Colonic mucosa (tissue), 4 donors: ENCODE measurements around the gene RASGRF1. TPM values are rescaled to one million over a fixed set of nuclear protein-coding genes. Genes with fewer than 3 reads are reported as not detected.

Experiments
- DNase-seq: peaks from one replicate; pipeline ENCODE4 v3.0.0-alpha.2; 2020
- H3K27ac ChIP-seq: fragments of 200-600 bp; one replicate; pipeline ENCODE4 v1.8.0; 2021
- H3K27me3 ChIP-seq: fragments of 200-600 bp; one replicate; pipeline ENCODE4 v1.8.0; 2021
- H3K36me3 ChIP-seq: fragments of 200-600 bp; one replicate; pipeline ENCODE4 v1.8.0; 2021
- H3K4me1 ChIP-seq: fragments of 200-600 bp; one replicate; pipeline ENCODE4 v1.8.0; 2021; ENCODE audit warnings: mild to moderate bottlenecking
- H3K4me3 ChIP-seq: fragments of 200-600 bp; one replicate; pipeline ENCODE4 v1.8.0; 2021
- H3K9ac ChIP-seq, 2 donors: one replicate each; pipeline ENCODE4 v1.7.0; 2013; ENCODE audit warnings: control low read depth in 2 of 2, low read depth in 2 of 2, low read length in 2 of 2
- H3K9me3 ChIP-seq: fragments of 200-600 bp; one replicate; pipeline ENCODE4 v1.8.0; 2021
- CTCF ChIP-seq: fragments of 200-600 bp; IDR thresholded peaks from one replicate; pipeline ENCODE4 v1.8.0; 2022; ENCODE audit warnings: antibody characterized with exemption, mild to moderate bottlenecking
- intact Hi-C: fragments of 100-400 bp; cut with DNase I; formaldehyde crosslinking; loops from one replicate; pipeline ENCODE4 v1.14.1; 2022
- total RNA-seq, 2 donors: library from RNA; stranded (reverse); fragmentation: NEBNext Ultra II Directional in 1 of 2; extraction: Animal tissue kit (Norgen Biotek cat#: 25700) in 1 of 2; gene quantifications; one replicate each; pipeline ENCODE4 v1.2.1, GENCODE V29; 2021
- donor health status: healthy.
- donor health status: DM: no; HTN: no; CAD: no.
- donor health status: DM: no; HTN: no; CAD: no.

Gene RASGRF1
- total RNA-seq, 2 donors from 2014 or later = 0.15 to 0.56 TPM

- no peak overlapping the region for H3K9ac ChIP-seq
- H3K27me3 ChIP-seq = no peaks in the 10 kb centered on the region
- TF ChIP-seq CTCF = no peak
- H3K9me3 ChIP-seq = no peaks in the 10 kb centered on the region
- peaks cover 8% of the 10 kb centered on the region for H3K36me3 ChIP-seq
- H3K4me3 ChIP-seq = no peak overlapping the region
- no peak overlapping the region for H3K27ac ChIP-seq
- H3K4me1 ChIP-seq = no peaks in the 10 kb centered on the region
- intact Hi-C loops = no loop called here
- DNase-seq = no peak
Observed at GRCh38 chr15:78922527-78922926, 168.1 kb downstream of the RASGRF1 start.

- Histone ChIP-seq H3K9ac (no peak overlapping the region), H3K27me3 (no peaks in the 10 kb centered on the region), H3K27ac (no peak overlapping the region), H3K4me1 (no peaks in the 10 kb centered on the region), H3K9me3 (no peaks in the 10 kb centered on the region), H3K4me3 (no peak overlapping the region), H3K36me3 (peaks cover 8% of the 10 kb centered on the region)
- intact Hi-C loops = no loop called here
- TF ChIP-seq CTCF = no peak
- no peak for DNase-seq
Observed at GRCh38 chr15:78921940-78922339, 168.6 kb downstream of the RASGRF1 start.

GRCh38 chr15:78921517-78921916 is 169.1 kb downstream of the RASGRF1 start:
- H3K36me3 ChIP-seq = peaks cover 8% of the 10 kb centered on the region
- DNase-seq = no peak
- intact Hi-C loops = no loop called here
- H3K4me1 ChIP-seq = no peaks in the 10 kb centered on the region
- no peak overlapping the region for H3K4me3 ChIP-seq
- H3K9me3 ChIP-seq = no peaks in the 10 kb centered on the region
- no peak overlapping the region for H3K9ac ChIP-seq
- H3K27me3 ChIP-seq = no peaks in the 10 kb centered on the region
- no peak for TF ChIP-seq CTCF
- H3K27ac ChIP-seq = no peak overlapping the region

- DNase-seq = no peak
Observed at GRCh38 chr15:78917888-78918287, 172.7 kb downstream of the RASGRF1 start.

GRCh38 chr15:78916088-78916487 is 174.5 kb downstream of the RASGRF1 start:
- H3K4me1 ChIP-seq = no peaks in the 10 kb centered on the region
- no peaks in the 10 kb centered on the region for H3K36me3 ChIP-seq
- no peak for DNase-seq
- intact Hi-C loops = no loop called here
- no peaks in the 10 kb centered on the region for H3K9me3 ChIP-seq
- no peak overlapping the region for H3K4me3 ChIP-seq
- H3K27me3 ChIP-seq = no peaks in the 10 kb centered on the region
- no peak overlapping the region for H3K9ac ChIP-seq
- H3K27ac ChIP-seq = no peak overlapping the region
- no peak for TF ChIP-seq CTCF

More at GRCh38 chr15:78917888-78918287, 172.7 kb downstream of the RASGRF1 start:
- Histone ChIP-seq H3K9ac (no peak overlapping the region), H3K27ac (no peak overlapping the region), H3K36me3 (peaks cover 8% of the 10 kb centered on the region), H3K4me1 (no peaks in the 10 kb centered on the region), H3K27me3 (no peaks in the 10 kb centered on the region), H3K9me3 (no peaks in the 10 kb centered on the region), H3K4me3 (no peak overlapping the region)
- intact Hi-C loops = no loop called here
- TF ChIP-seq CTCF = no peak
